HAP-1 (cell line): Measurements from ENCODE around the gene BRCA2.

Source experiments
- DNase-seq, 2 experiments: peaks; one replicate each; pipeline ENCODE4 v3.0.0-alpha.2; 2016 to 2020; ENCODE audit warnings: low spot score in 2 of 2
- H3K27me3 ChIP-seq: fragments of 250-450 bp; sonication (Bioruptor Pico); 2 replicates; pipeline ENCODE4 v1.5.1; 2020; ENCODE audit warnings: low read depth, mild to moderate bottlenecking, moderate library complexity
- H3K36me3 ChIP-seq: fragments of 250-450 bp; sonication (Bioruptor Pico); replicated peaks from 2 replicates; pipeline ENCODE4 v1.5.1; 2020; ENCODE audit warnings: mild to moderate bottlenecking
- H3K4me1 ChIP-seq: fragments of 250-450 bp; sonication (Bioruptor Pico); 2 replicates; pipeline ENCODE4 v1.5.1; 2020; ENCODE audit warnings: mild to moderate bottlenecking
- H3K4me3 ChIP-seq: fragments of 250-450 bp; sonication (Bioruptor Pico); 2 replicates; pipeline ENCODE4 v1.5.1; 2020; ENCODE audit warnings: mild to moderate bottlenecking, moderate library complexity
- H3K9me3 ChIP-seq: fragments of 250-450 bp; sonication (Bioruptor Pico); 2 replicates; pipeline ENCODE4 v1.5.1; 2020; ENCODE audit warnings: mild to moderate bottlenecking, moderate library complexity
- in situ Hi-C: fragments of 300-500 bp; cut with MboI; formaldehyde crosslinking; loops from 3 replicates; pipeline ENCODE4 v1.14.3; 2020; ENCODE audit warnings: low sequenced_read_pairs, inconsistent platforms, mixed read lengths

BRCA2 gene

DNA sequence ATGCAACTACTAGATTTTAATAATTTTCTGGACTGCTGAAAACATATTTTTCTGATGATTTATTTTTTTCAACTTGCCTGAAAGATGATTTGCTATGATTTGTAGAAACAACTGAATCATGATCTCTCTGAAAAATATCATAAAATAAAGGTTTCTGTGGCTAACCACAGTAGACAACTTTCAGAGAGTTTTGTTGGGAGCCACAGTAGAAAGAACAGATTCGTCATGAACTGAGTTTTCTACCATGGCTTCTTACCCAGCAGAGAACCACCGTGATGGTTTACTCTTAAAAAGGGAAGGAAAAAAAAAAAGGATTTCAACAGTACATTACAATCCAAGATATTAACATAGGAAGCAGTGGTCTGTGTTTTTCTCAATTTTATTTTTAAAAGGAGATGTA, 18.1 kb upstream of the BRCA2 start:
- Histone ChIP-seq H3K9me3 (no peaks in the 10 kb centered on the region), H3K4me1 (no peaks in the 10 kb centered on the region), H3K4me3 (no peak overlapping the region), H3K36me3 (no peaks in the 10 kb centered on the region), H3K27me3 (peaks cover 30% of the 10 kb centered on the region)
- DNase-seq, result no peak
- in situ Hi-C loops, result no loop called here

GRCh38 chr13:32298695-32299094, 16.6 kb upstream of the BRCA2 start:
- Histone ChIP-seq H3K4me3 (no peak overlapping the region), H3K9me3 (no peaks in the 10 kb centered on the region), H3K36me3 (no peaks in the 10 kb centered on the region), H3K27me3 (peaks cover 32% of the 10 kb centered on the region), H3K4me1 (no peaks in the 10 kb centered on the region)
- no peak for DNase-seq
- in situ Hi-C loops, result no loop called here

- Histone ChIP-seq H3K9me3 (no peaks in the 10 kb centered on the region), H3K27me3 (peaks cover 32% of the 10 kb centered on the region), H3K4me3 (no peak overlapping the region), H3K4me1 (no peaks in the 10 kb centered on the region), H3K36me3 (no peaks in the 10 kb centered on the region)
- in situ Hi-C loops, result no loop called here
- no peak for DNase-seq
Observed at GRCh38 chr13:32299893-32300292, 15.4 kb upstream of the BRCA2 start.

DNA sequence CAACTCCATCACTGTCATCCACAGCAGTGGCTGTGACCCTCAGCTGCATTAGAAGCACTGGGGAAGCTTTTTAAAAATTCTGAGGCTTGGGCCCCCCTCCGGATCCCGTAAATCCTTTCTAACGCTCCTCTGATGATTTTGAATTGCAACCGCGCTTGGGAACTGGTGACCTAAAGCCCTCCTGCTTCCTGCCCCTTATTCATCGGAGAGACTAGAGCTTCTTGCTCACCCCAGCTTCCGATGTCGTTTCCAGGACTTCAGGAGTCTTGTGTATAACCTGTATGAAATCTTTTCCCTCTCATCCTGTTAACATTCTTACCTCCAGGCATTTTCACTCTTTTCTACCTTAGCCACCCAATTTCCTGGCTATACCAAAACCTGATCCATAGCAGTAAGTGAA, 14.9 kb upstream of the BRCA2 start:
- H3K9me3 ChIP-seq, result no peaks in the 10 kb centered on the region
- no peak for DNase-seq
- in situ Hi-C loops, result no loop called here
- no peaks in the 10 kb centered on the region for H3K4me1 ChIP-seq
- H3K36me3 ChIP-seq, result no peaks in the 10 kb centered on the region
- H3K27me3 ChIP-seq, result peaks cover 32% of the 10 kb centered on the region
- no peak overlapping the region for H3K4me3 ChIP-seq

DNA sequence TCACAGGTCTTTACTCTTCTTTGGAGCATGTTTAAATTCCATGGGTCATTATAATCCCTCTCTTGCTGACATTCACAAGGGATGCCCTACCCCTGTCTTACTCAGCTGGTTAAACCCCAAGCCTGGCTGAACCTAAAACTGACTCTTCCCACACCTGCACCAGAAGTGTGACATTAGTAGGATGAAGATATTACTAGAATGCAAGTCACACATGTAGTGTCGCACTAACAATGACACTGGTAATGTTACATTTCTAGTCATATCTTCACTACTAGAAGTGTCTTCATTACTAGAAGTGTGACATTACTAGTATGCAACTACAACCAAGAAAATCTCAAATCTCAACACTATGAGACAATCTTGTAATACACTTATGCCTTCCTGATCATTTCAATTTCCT, 14.4 kb upstream of the BRCA2 start:
- no peak overlapping the region for H3K4me3 ChIP-seq
- no peaks in the 10 kb centered on the region for H3K9me3 ChIP-seq
- no peaks in the 10 kb centered on the region for H3K36me3 ChIP-seq
- no peak for DNase-seq
- peaks cover 32% of the 10 kb centered on the region for H3K27me3 ChIP-seq
- in situ Hi-C loops, result no loop called here
- no peaks in the 10 kb centered on the region for H3K4me1 ChIP-seq

GRCh38 chr13:32302461-32302860, 12.8 kb upstream of the BRCA2 start:
- DNase-seq, result no peak
- in situ Hi-C loops, result no loop called here
- no peaks in the 10 kb centered on the region for H3K9me3 ChIP-seq
- H3K27me3 ChIP-seq, result peaks cover 32% of the 10 kb centered on the region
- H3K4me3 ChIP-seq, result no peak overlapping the region
- H3K36me3 ChIP-seq, result no peaks in the 10 kb centered on the region
- no peaks in the 10 kb centered on the region for H3K4me1 ChIP-seq

- H3K4me3 ChIP-seq, result no peak overlapping the region
- H3K27me3 ChIP-seq, result 0 out of 2 replicates have a peak, but pooled peaks cover 8% of the 10 kb centered on the region
- H3K9me3 ChIP-seq, result no peaks in the 10 kb centered on the region
- in situ Hi-C loops, result no loop called here
- no peaks in the 10 kb centered on the region for H3K36me3 ChIP-seq
- no peak for DNase-seq
- H3K4me1 ChIP-seq, result peaks cover 4% of the 10 kb centered on the region; the same call in 1 of the 2 replicates
Observed at GRCh38 chr13:32305646-32306045, 9.7 kb upstream of the BRCA2 start.

DNA sequence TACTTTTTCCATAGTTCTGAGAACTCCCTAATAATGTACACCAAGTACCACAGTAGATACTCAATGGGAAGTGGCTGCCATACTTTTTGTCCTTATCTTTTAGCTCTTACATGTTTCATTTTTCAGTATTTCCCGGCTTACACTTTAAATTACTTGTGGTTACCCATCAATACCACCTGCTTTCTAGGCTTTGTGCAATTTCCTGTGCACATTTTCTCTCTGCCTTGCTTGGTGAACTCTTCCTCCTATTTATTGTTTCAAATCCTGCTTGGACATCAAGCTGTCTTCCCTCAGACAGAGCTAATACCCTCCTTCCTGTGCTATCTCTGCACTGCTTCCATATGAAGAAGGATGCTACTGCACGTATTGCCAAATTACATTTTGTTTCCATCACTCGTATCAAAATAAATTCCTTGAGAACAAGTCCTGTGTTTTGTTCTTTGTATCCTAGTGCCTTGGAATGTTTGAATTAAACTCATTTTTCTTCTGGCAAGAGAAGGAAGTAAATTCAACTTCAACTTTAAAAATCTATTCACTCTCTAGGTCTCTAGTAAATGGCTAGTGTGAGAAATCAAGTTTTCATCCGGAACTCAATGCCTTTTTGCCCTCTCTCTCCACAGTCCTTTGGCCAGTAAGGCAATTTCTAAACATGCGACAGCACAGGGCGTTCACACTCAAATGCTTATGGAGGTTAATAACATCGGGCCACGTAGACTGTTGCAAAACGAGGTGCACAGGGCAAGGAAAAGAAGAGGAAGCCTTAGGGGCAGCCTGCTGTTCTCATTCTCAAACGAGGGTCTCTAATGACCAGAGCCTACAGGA, 5.8 kb upstream of the BRCA2 start:
- in situ Hi-C loops, result loop anchor here (5.0 to 10.0 kb wide), 2 partner anchors 287 to 405 kb away; no protein-coding TSS in a partner anchor
- H3K36me3 ChIP-seq, result 0 out of 2 replicates have a peak, but pooled peaks cover 2% of the 10 kb centered on the region
- no peaks in the 10 kb centered on the region for H3K27me3 ChIP-seq
- no peak overlapping the region for H3K4me3 ChIP-seq
- H3K9me3 ChIP-seq, result no peaks in the 10 kb centered on the region
- no peak for DNase-seq
- peaks cover 7% of the 10 kb centered on the region for H3K4me1 ChIP-seq

- Histone ChIP-seq H3K4me3 (no peak overlapping the region), H3K27me3 (no peaks in the 10 kb centered on the region), H3K4me1 (peaks cover 13% of the 10 kb centered on the region), H3K36me3 (0 out of 2 replicates have a peak, but pooled peaks cover 2% of the 10 kb centered on the region), H3K9me3 (no peaks in the 10 kb centered on the region)
- in situ Hi-C loops, result loop anchor here (5.0 to 10.0 kb wide), 2 partner anchors 288 to 405 kb away; no protein-coding TSS in a partner anchor
- DNase-seq, result peak; percentile 32 to 72
Observed at GRCh38 chr13:32310134-32310706, 5.1 kb upstream of the BRCA2 start.

- H3K36me3 ChIP-seq, result 0 out of 2 replicates have a peak, but pooled peaks cover 2% of the 10 kb centered on the region
- no peak overlapping the region for H3K4me3 ChIP-seq
- no peaks in the 10 kb centered on the region for H3K27me3 ChIP-seq
- no peak for DNase-seq
- H3K9me3 ChIP-seq, result no peaks in the 10 kb centered on the region
- H3K4me1 ChIP-seq, result peaks cover 16% of the 10 kb centered on the region
- in situ Hi-C loops, result loop anchor here (5.0 to 10.0 kb wide), 2 partner anchors 289 to 407 kb away; no protein-coding TSS in a partner anchor
Observed at GRCh38 chr13:32311188-32311897, 4.0 kb upstream of the BRCA2 start.

GRCh38 chr13:32314271-32315237, 754 bp upstream of the BRCA2 start:
- Histone ChIP-seq H3K4me1 (peaks cover 26% of the 10 kb centered on the region), H3K36me3 (peaks cover 13% of the 10 kb centered on the region; the same call in 1 of the 2 replicates), H3K4me3 (peak overlapping the region; percentile 67), H3K27me3 (no peaks in the 10 kb centered on the region), H3K9me3 (no peaks in the 10 kb centered on the region)
- DNase-seq, result peak; percentile 67 to 71
- in situ Hi-C loops, result loop anchor here (5.0 to 10.0 kb wide), 2 partner anchors 292 to 410 kb away; no protein-coding TSS in a partner anchor

- Histone ChIP-seq H3K27me3 (no peaks in the 10 kb centered on the region), H3K4me1 (peaks cover 22% of the 10 kb centered on the region), H3K9me3 (no peaks in the 10 kb centered on the region), H3K36me3 (peaks cover 21% of the 10 kb centered on the region), H3K4me3 (peak overlapping the region; percentile 67)
- DNase-seq, result no peak
- in situ Hi-C loops, result loop anchor here (10.0 kb wide), 1 partner anchor 411 kb away; no protein-coding TSS in a partner anchor
Observed at GRCh38 chr13:32316028-32316339, 676 bp downstream of the BRCA2 start.

DNA sequence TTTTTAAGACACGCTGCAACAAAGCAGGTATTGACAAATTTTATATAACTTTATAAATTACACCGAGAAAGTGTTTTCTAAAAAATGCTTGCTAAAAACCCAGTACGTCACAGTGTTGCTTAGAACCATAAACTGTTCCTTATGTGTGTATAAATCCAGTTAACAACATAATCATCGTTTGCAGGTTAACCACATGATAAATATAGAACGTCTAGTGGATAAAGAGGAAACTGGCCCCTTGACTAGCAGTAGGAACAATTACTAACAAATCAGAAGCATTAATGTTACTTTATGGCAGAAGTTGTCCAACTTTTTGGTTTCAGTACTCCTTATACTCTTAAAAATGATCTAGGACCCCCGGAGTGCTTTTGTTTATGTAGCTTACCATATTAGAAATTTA, 1.2 kb downstream of the BRCA2 start:
- DNase-seq, result no peak
- Histone ChIP-seq H3K4me3 (peak overlapping the region; percentile 67), H3K27me3 (no peaks in the 10 kb centered on the region), H3K36me3 (peaks cover 21% of the 10 kb centered on the region), H3K4me1 (peaks cover 22% of the 10 kb centered on the region), H3K9me3 (no peaks in the 10 kb centered on the region)
- in situ Hi-C loops, result loop anchor here (10.0 kb wide), 1 partner anchor 412 kb away; no protein-coding TSS in a partner anchor
